NB4 (cell line): ENCODE data around the gene RNASEH2C.

ENCODE experiments used
- MYC ChIP-seq: IDR thresholded peaks from 2 replicates; pipeline ENCODE4 v1.6.1; 2011; ENCODE audit warnings: low read depth, low read length
- POLR2A ChIP-seq: IDR thresholded peaks from 2 replicates; pipeline ENCODE4 v1.6.1; 2011; ENCODE audit warnings: mild to moderate bottlenecking; ENCODE audit not compliant: insufficient read length; ENCODE audit errors: extremely low read depth
- TF ChIP-seq, protein P1 (sequence below): IDR thresholded peaks from one replicate; pipeline ENCODE4 v1.5.1; 2012; ENCODE audit warnings: low read depth, low read length
- TF ChIP-seq, protein P2 (sequence below): IDR thresholded peaks from 2 replicates; pipeline ENCODE4 v1.6.1; 2011; ENCODE audit warnings: low read depth, low read length

DNA sequence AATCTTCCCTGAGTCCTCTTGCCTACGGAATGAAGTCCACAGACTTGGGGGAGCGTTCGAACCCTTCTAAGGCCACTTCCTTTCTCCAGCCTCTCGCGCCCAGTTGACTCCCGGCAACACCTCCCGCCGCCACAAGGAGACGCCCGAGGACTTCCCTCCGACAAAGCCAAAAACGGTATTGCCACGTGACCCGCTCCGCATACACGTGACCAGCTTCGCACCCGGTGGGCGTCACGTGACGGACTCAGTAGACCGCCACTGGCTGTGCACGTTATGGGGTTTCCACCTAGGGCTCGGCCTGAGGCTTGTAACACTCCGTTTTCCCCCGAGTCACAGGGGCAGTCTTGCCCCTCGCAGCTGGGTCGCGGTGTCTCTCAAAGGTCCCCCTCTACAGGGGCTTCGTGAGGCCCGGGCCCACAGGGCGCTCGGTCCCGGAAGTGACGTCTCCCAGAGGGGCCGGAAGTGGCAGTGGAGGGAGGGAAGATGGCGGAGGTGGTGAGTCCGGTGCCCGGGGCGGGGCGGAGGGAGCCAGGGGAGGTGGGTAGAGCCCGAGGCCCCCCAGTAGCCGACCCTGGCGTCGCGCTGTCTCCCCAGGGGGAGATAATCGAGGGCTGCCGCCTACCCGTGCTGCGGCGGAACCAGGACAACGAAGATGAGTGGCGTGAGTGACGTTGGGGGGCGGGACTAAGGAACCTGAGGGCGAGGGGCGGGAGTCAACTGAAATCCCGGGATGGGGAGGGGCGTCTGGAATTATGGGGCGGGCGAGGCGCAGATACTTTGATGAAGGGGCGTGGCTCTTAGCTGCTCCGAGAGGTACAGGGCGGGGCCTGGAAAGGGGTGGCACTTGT, 8.6 kb downstream of the RNASEH2C start, which contains the start of gene KAT5:
- TF ChIP-seq, protein P1, sequence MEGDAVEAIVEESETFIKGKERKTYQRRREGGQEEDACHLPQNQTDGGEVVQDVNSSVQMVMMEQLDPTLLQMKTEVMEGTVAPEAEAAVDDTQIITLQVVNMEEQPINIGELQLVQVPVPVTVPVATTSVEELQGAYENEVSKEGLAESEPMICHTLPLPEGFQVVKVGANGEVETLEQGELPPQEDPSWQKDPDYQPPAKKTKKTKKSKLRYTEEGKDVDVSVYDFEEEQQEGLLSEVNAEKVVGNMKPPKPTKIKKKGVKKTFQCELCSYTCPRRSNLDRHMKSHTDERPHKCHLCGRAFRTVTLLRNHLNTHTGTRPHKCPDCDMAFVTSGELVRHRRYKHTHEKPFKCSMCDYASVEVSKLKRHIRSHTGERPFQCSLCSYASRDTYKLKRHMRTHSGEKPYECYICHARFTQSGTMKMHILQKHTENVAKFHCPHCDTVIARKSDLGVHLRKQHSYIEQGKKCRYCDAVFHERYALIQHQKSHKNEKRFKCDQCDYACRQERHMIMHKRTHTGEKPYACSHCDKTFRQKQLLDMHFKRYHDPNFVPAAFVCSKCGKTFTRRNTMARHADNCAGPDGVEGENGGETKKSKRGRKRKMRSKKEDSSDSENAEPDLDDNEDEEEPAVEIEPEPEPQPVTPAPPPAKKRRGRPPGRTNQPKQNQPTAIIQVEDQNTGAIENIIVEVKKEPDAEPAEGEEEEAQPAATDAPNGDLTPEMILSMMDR, result peak; percentile 96
- peak; percentile 55 for TF ChIP-seq POLR2A
- TF ChIP-seq MYC, result peak; percentile 96
- TF ChIP-seq, protein P2, sequence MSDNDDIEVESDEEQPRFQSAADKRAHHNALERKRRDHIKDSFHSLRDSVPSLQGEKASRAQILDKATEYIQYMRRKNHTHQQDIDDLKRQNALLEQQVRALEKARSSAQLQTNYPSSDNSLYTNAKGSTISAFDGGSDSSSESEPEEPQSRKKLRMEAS, result peak; percentile 100
